H7 (cell line): ENCODE results near the gene HAGHL. TPM values are rescaled to one million over a fixed set of nuclear protein-coding genes. Genes with fewer than 3 reads are reported as not detected.
"Not testable (repeated sequence)": the region's sequence is repeated elsewhere in the genome, so short reads cannot be mapped to it uniquely, and the experiment has no call there.

ENCODE experiments used
- DNase-seq: peaks from one replicate; pipeline ENCODE4 v3.0.0; 2012
- H3K27me3 ChIP-seq: 2 replicates; pipeline ENCODE4 v1.6.0; 2011; ENCODE audit warnings: mild to moderate bottlenecking, low read length; ENCODE audit not compliant: control insufficient read depth, insufficient read depth
- H3K36me3 ChIP-seq: replicated peaks from 2 replicates; pipeline ENCODE4 v1.5.1; 2011; ENCODE audit warnings: low read length; ENCODE audit not compliant: control insufficient read depth, insufficient read depth
- H3K4me3 ChIP-seq: 2 replicates; pipeline ENCODE4 v1.5.1; 2011; ENCODE audit warnings: low read depth, mild to moderate bottlenecking, control low read depth, low read length, moderate library complexity; ENCODE audit not compliant: insufficient read depth
- total RNA-seq: library from RNA; depleted of rRNA; stranded (reverse); fragments of >200 nt; shearing (Covaris generic); gene quantifications from 2 replicates; pipeline ENCODE4 v1.2.3, GENCODE V29; 2014

The HAGHL gene
- total RNA-seq, 1 experiment from 2014 or later, result 26.6 TPM

- Histone ChIP-seq H3K4me3 (peak within 1 kb of the TSS; percentile 87), H3K36me3 (peaks cover 11% of the 10 kb centered on the region), H3K27me3 (no peaks in the 10 kb centered on the region)
- peak; percentile 99 for DNase-seq
These were observed 42.7 kb upstream of the HAGHL start, which contains the start of gene JMJD8 for GRCh38 chr16:684071-684794. TSS of gene JMJD8 (minus strand) at chr16:684334. CDS start at chr16:684319, 15 bp downstream.

- no peaks in the 10 kb centered on the region for H3K27me3 ChIP-seq
- peaks cover 11% of the 10 kb centered on the region for H3K36me3 ChIP-seq
- no peak for DNase-seq
- H3K4me3 ChIP-seq, result no peak overlapping the region
These were observed 41.8 kb upstream of the HAGHL start for GRCh38 chr16:684961-685696.

GRCh38 chr16:685967-686366 lies 40.9 kb upstream of the HAGHL start:
- peaks cover 11% of the 10 kb centered on the region for H3K36me3 ChIP-seq
- H3K27me3 ChIP-seq, result peaks cover 2% of the 10 kb centered on the region
- H3K4me3 ChIP-seq, result no peak overlapping the region
- DNase-seq, result peak; percentile 84

- Histone ChIP-seq H3K4me3 (no peak overlapping the region), H3K36me3 (peaks cover 9% of the 10 kb centered on the region), H3K27me3 (peaks cover 5% of the 10 kb centered on the region)
- no peak for DNase-seq
These were observed 40.2 kb upstream of the HAGHL start for GRCh38 chr16:686459-687260.

GRCh38 chr16:687499-687898 lies 39.4 kb upstream of the HAGHL start:
- H3K4me3 ChIP-seq, result no peak overlapping the region
- H3K27me3 ChIP-seq, result peaks cover 12% of the 10 kb centered on the region
- H3K36me3 ChIP-seq, result peaks cover 2% of the 10 kb centered on the region
- no peak for DNase-seq

GRCh38 chr16:689175-689897 lies 37.6 kb upstream of the HAGHL start:
- no peak for DNase-seq
- peak overlapping the region; percentile 80 for H3K4me3 ChIP-seq
- no peaks in the 10 kb centered on the region for H3K36me3 ChIP-seq
- H3K27me3 ChIP-seq, result peaks cover 30% of the 10 kb centered on the region

GRCh38 chr16:691242-691641 lies 35.7 kb upstream of the HAGHL start:
- H3K27me3 ChIP-seq, result peaks cover 46% of the 10 kb centered on the region
- H3K4me3 ChIP-seq, H3K36me3 ChIP-seq, DNase-seq: not testable (repeated sequence)

- DNase-seq, result peak; percentile 58
- H3K27me3 ChIP-seq, result peaks cover 53% of the 10 kb centered on the region
- no peak overlapping the region for H3K4me3 ChIP-seq
- no peaks in the 10 kb centered on the region for H3K36me3 ChIP-seq
These were observed 34.4 kb upstream of the HAGHL start for GRCh38 chr16:692356-693108.

GRCh38 chr16:693364-693763 lies 33.5 kb upstream of the HAGHL start:
- DNase-seq, result no peak
- Histone ChIP-seq H3K27me3 (peaks cover 56% of the 10 kb centered on the region), H3K4me3 (peak overlapping the region; percentile 53; the same call in 1 of the 2 replicates), H3K36me3 (no peaks in the 10 kb centered on the region)

GRCh38 chr16:693766-694165 lies 33.1 kb upstream of the HAGHL start:
- H3K27me3 ChIP-seq, result peaks cover 57% of the 10 kb centered on the region
- peak overlapping the region; percentile 53 for H3K4me3 ChIP-seq
- DNase-seq, result peak; percentile 84
- no peaks in the 10 kb centered on the region for H3K36me3 ChIP-seq

GRCh38 chr16:694187-694862 lies 32.6 kb upstream of the HAGHL start:
- Histone ChIP-seq H3K4me3 (peak overlapping the region; percentile 53), H3K27me3 (peaks cover 62% of the 10 kb centered on the region), H3K36me3 (no peaks in the 10 kb centered on the region)
- peak; percentile 90 for DNase-seq

GRCh38 chr16:694863-695354 lies 32.0 kb upstream of the HAGHL start:
- no peaks in the 10 kb centered on the region for H3K36me3 ChIP-seq
- H3K4me3 ChIP-seq, result peak overlapping the region; percentile 53
- H3K27me3 ChIP-seq, result peaks cover 67% of the 10 kb centered on the region
- DNase-seq, result peak; percentile 98
